OCI-LY3 (cell line): Measurements from ENCODE around the gene TMEM240.

Source experiments
- CTCF ChIP-seq: fragments of 200-600, 300-600 bp; sonication (generic); IDR thresholded peaks from 2 replicates; pipeline ENCODE4 v1.5.1; 2014; ENCODE audit warnings: antibody characterized with exemption, low read length, low read depth
- EZH2phosphoT487 ChIP-seq: fragments of 200-600 bp; shearing (Covaris generic); IDR thresholded peaks from 2 replicates; pipeline ENCODE4 v1.6.1; 2018; ENCODE audit warnings: antibody characterized with exemption, mixed run types, low read depth

GRCh38 chr1:1538989-1539309, 1.5 kb downstream of the TMEM240 start:
- TF ChIP-seq CTCF, result no peak
- no peak for TF ChIP-seq EZH2phosphoT487
